Esophagus squamous epithelium (tissue), 4 donors: ENCODE results near the gene ZMIZ1.

ENCODE experiments used
- POLR2A ChIP-seq, 4 donors: fragments of 450-650 bp; IDR thresholded peaks; one replicate each; pipeline ENCODE4 v1.6.1; 2017; ENCODE audit warnings: antibody characterized with exemption in 4 of 4, mild to moderate bottlenecking in 4 of 4, moderate library complexity in 3 of 4
- TF ChIP-seq, protein P1 (sequence below), 6 experiments: fragments of 450-650 bp in 4 of 6; fragments of 200-600 bp in 2 of 6; sonication (generic) in 2 of 6; IDR thresholded peaks; one replicate each; pipeline ENCODE4 v1.5.1; 2016 to 2019; ENCODE audit warnings: antibody characterized with exemption in 6 of 6, mild to moderate bottlenecking in 4 of 6, moderate library complexity in 4 of 6

DNA sequence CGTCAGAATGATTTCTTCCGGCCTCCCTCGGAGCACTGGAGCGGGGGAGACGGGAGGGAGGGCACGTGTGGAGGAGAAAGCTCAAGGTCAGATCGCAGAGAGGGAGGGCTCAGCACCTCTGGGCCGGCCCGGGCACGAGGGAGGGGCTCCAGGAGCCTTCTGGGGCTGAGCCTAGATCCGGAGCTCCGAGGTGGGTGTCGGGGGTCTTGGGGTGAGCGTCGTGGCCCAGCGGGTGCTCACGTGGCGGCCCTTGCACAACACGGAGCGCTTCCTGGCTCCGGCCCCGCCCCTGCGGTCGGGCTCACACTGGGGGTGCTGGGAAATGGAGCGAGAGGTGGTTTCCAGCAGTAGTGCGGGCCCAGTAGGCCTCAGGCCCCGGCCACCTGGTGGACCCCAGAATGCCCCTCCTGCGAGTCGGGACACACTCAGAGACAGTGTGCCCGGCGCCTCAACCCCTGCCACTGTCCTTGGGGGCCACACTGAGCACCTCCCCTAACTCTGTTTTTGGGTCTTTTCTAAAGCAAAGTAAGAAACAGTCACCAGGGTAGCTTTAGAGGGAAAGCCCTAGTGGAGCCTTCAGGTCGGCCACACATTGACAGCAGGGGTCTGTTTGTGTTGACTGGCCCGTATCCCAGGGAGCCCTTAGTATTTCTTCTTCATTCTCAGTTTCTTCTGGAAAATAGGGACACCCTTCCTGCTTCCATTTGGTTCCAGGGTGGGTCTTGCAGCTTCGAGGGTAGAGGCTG lies 279.3 kb downstream of the ZMIZ1 start:
- TF ChIP-seq, protein P1, sequence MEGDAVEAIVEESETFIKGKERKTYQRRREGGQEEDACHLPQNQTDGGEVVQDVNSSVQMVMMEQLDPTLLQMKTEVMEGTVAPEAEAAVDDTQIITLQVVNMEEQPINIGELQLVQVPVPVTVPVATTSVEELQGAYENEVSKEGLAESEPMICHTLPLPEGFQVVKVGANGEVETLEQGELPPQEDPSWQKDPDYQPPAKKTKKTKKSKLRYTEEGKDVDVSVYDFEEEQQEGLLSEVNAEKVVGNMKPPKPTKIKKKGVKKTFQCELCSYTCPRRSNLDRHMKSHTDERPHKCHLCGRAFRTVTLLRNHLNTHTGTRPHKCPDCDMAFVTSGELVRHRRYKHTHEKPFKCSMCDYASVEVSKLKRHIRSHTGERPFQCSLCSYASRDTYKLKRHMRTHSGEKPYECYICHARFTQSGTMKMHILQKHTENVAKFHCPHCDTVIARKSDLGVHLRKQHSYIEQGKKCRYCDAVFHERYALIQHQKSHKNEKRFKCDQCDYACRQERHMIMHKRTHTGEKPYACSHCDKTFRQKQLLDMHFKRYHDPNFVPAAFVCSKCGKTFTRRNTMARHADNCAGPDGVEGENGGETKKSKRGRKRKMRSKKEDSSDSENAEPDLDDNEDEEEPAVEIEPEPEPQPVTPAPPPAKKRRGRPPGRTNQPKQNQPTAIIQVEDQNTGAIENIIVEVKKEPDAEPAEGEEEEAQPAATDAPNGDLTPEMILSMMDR (IDR thresholded peaks at IDR 0.05) = no peak
- TF ChIP-seq POLR2A (IDR thresholded peaks at IDR 0.05) = peak in 1 of 4 donors; percentile 9
